Fibroblast of skin of right quadriceps (primary cell): ENCODE results near the gene SCN8A.
A peak's percentile ranks its signal among the peaks of the same experiment; 100 is the strongest.
"Not testable (repeated sequence)": the region's sequence is repeated elsewhere in the genome, so short reads cannot be mapped to it uniquely, and the experiment has no call there.

Experiments
- DNase-seq: peaks from one replicate; pipeline ENCODE4 v3.0.0-alpha.2; 2013

The SCN8A gene

DNA sequence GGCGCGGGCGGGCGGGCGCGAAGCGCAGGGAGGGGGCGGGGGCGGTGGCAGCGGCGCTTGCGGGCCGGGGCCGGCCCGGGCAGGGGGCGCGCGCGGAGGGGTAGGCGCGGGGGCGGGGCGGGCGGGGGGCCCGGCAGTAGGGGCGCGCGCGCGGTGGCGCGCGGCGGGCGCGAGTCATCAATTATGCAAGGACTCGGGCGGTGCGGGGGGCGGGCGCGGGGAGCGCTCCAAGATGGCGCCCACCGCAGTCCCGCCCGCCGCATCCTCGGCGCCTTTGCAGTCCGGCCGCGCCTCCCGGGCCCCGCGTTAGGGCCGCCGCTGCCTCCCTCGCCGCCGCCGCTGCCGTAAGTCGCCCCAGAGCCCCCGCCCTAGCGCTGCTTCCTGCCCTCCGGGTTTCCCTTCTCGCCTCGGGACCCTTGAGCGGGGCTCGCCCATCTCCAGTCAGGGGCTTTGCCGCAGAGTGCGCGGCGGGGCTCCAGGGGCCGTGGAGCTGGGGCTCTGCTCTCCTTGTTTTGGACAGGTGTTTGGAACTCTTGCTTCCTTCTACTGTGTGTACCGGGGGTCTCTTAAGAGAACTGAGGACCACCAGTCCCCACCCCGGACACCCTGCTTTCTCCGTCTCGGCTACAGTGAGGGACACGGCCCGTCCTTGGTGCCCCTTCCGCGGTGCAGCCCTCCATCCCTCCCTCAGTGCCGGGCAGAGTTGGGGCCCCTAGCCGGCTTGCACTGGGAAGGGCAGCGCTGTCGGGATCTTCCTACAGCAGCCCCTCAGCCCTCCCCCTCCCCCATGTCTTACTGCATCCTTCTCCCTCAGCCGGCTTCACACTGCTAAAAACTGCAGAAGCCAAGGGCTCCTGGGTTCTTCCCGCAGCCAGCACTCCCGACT, at the start of gene SCN8A:
Gene SCN8A, plus strand, starts transcription at position 218 of the 886 bp plus-strand sequence. CDS start 71,585 bp downstream, outside the sequence.
- peak; percentile 70 for DNase-seq

DNA sequence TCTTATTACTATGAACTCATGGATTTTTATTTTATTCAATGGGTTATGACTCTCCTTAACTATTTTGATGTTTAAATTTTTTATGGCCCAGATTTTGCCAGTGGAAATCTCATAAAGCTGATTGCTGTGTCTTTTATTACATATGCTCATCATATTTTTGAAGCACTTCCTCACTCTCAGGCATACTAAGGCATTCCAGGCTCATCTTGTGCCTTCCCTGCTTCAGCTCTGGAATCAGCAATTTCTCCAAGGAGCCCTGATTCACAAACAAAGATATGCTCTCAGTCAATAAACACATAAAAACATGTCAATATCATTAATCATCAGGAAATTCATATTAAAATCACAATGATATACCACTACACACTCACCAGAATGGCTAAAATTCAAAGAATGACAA, 44.9 kb upstream of the SCN8A start:
- DNase-seq = no peak

DNA sequence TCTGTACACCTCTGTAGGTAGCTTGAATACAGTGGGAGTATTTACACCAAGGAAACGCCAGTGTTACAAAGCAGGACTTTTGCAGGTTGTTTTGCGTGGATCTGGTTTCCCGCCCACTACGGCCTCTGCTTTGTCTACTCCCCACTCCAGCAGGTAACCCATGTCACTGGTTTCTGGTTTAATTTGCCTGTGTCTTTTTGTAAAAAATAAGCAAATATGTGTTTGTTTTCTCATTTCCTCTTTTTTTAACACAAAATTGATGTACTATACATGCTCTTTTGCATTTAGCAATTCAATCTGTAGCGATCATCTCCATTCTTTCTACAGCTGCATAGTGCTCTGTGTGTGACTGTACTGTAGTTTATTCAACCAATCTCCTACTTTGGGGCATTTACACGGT, 43.4 kb upstream of the SCN8A start:
- no peak for DNase-seq

DNA sequence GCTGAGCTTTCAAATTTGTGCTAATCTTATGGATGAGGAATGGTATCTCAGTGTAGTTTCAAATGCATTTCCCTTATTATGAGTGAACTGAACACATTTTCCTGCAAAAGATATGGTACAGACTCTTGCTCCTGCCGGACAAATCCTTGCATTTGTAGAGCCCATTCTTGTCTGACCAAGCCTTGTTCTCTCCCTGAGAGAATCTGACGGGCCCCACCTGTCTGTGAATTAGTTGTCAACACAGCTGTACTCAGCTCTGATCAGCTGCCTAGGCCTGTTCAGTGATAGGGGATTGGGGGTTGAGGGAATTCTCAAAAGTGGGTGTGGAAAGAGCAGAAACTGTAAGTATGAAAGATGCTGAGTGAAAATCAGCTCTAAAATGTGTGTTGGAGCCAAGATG, 42.8 kb upstream of the SCN8A start:
- no peak for DNase-seq

DNA sequence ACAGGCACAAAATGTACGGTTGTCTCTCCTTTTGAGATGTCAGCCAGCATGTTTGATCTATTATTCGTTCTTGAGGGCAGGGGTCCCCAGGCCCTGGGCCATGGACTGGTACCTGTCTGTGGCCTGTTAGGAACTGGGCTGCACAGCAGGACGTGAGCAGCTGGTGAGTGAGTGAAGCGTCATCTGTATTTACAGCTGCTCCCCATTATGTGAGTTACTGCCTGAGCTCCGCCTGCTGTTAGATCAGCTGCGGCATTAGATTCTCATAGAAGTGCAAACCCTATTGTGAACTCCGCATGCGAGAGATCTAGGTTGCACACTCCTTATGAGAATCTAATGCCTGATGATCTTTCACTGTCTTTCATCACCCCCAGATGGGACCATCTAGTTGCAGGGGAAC, 41.4 kb upstream of the SCN8A start:
- DNase-seq = peak; percentile 54

DNA sequence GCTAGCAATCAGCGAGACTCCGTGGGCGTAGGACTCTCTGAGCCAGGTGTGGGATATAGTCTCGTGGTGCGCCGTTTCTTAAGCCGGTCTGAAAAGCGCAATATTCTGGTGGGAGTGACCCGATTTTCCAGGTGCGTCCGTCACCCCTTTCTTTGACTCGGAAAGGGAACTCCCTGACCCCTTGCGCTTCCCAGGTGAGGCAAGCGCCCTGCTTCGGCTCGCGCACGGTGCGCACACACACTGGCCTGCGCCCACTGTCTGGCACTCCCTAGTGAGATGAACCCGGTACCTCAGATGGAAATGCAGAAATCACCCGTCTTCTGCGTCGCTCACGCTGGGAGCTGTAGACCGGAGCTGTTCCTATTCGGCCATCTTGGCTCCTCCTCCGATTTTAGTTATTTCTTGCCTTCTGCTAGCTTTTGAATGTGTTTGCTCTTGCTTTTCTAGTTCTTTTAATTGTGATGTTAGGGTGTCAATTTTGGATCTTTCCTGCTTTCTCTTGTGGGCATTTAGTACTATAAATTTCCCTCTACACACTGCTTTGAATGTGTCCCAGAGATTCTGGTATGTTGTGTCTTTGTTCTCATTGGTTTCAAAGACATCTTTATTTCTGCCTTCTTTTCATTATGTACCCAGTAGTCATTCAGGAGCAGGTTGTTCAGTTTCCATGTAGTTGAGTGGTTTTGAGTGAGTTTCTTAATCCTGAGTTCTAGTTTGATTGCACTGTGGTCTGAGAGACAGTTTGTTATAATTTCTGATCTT, 22.6 kb upstream of the SCN8A start:
- not testable (repeated sequence) for DNase-seq

DNA sequence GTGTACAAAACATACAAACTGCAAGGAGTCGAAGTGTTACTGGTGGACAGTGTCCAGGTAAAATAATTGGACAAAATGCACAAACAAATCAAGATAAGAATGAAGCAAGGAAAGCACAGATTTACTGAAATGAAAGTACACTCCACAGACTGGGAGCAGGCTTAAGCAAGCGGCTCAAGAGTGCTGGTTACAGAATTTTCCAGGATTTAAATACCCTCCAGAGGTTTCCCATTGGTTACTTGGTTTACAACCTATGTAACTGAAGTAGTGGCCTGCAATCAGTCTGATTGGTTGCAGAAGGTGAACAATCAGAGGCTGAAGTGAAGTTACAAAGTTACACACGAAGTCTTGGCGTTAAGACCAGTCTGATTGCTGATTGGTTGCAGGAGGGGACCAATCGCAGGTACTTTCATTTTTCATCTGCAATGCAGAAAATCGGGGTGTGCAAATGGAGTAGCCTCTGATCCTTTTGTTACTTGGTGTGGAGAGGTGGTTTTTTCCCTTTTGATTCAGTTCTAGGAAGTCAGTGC, 11.6 kb upstream of the SCN8A start:
- no peak for DNase-seq

DNA sequence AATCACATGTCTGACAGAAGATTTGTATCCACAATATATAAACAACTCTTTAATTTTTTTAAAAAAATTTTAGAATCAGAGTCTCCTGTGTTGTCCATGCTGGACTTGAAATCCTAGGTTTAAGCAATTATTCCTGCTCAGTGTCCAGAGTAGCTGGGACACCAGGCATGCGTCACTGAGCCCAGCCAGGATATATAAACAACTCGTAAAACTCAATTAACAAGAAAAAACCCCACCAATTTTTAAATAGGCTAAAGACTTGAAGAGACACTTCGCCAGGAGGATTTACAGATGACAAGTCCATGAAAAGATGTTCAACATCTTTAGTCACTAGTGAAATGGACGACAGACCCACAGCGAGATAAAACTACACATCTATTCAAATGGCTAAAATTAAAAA, 2.0 kb upstream of the SCN8A start:
- DNase-seq = no peak

DNA sequence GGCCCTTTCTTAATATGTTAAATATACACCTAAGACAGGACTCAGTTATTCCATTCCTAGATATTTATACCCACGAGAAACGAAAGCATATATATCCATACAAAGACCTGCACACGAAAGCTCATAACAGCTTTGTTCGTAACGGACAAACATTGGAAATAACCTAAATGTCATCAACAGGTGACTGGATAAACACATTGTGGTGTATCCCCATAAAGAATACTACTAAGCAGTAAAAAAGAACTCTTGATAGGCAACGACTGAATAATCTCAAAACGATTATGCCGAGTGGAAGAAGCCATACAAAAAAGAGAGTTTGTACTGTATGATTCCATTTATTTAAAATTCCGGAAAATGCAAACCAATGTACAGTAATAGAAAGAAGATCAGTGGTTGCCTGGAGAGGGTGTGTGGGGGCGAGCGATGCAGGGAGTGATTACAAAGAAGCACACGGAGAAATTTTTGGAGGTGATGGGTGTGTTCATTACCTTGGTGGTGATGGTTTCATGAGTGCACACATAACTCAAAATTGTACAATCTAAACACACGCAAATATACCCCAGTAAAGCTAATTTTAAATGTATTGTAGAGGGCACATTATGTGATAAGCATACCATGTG, 1.4 kb upstream of the SCN8A start:
- DNase-seq = no peak

DNA sequence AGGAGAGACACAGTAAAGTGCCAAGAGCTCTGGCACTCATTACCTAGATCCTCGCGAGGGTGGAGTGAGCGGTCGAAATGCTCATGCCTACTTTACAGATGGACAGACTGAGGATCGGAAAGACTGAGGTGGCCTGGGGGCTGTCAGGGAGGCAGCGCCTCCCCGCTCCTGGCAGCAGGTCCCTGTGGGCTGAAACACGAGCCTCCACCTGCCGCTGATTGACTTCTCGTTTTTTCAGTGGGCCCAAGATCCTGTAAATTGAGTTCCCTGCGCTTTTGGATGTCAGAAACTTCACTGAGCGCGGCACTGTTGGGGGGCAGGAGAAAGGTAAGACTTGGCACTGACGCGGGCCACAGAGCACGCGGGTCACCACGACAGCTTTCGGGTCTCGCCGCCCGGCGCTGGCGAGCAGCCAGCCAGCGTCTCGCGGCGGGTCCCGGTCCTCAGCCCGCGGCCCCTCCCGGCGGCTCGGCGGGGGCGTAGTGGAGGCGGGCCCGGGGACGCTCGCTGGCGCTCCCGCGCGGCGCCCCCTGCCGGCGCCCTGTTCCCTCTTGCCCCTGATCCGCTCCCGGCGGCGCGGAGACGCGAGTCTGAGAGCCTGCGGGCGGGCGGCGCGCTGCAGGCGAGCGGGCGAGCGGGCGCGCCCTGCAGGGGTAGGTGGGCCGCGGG, 552 bp upstream of the SCN8A start:
- peak; percentile 87 for DNase-seq

DNA sequence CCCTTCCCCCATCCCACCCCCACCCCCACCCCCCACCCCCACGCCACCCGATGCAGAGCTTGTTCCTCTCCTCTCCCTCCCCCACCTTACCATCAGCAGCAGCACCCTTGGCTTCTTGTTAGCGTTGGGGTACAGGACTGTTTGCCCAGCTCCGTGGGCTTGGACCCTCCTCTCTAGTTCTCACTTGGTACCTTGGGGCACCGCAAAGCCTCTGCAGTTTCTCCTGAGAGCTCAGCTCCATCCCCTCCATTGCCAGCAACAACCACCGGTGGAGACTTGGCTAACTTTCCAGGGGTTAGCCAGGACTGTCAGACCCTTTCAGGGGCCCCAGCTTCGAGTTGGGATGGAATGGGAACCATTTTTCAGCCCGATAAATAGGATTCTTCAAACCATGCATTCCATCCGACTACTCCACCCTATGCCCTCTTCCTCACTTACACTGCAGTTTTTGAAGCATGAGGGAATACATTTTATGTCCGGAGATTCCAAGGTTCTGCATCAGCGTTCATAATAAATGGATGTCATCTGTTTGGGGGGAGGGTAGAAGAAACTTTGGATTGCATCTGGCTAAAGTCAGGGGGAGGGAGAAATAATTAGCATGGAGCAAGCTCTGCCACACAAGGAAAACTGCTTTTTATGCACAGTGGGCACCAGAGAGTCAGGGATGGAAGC, 1.1 kb downstream of the SCN8A start:
- peak; percentile 95 for DNase-seq

DNA sequence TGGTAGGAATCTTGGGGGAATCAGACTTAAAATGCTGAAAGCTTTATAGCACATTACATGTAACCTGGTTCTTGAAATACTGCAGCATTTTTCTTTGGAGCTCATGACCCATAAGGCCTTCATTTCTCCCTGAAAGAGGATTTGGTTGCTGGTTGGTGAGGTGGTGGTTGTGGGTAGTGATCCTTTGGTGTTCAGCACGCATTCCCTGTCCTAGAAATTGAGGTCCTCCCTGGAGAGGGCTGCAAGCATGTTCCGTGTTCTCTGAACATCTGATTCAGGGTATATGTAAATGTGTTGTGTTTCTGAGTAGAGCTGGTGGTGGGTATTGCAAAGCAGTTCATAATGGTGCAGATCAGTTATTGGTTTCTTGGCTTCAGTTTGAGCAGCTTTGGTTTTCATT, 2.0 kb downstream of the SCN8A start:
- DNase-seq = no peak

DNA sequence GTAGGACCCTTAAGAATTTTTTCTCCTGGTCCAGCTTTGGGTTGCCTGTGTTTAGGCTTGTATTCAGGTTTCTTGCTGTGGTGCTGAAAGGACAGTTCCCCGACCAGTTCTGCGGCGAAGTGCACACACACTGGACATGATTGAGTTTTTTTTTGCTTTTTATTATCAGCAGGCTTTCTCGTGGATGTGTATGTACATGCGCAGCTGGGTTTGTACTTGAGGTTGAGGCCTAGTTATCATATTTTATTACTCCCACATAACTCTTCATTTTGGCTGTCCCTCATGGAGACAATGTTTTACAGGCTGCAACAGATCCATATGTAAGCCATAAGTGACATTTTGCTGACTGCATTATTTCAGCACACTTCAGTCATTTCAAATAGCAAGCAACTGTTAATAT, 2.5 kb downstream of the SCN8A start:
- peak; percentile 69 for DNase-seq

DNA sequence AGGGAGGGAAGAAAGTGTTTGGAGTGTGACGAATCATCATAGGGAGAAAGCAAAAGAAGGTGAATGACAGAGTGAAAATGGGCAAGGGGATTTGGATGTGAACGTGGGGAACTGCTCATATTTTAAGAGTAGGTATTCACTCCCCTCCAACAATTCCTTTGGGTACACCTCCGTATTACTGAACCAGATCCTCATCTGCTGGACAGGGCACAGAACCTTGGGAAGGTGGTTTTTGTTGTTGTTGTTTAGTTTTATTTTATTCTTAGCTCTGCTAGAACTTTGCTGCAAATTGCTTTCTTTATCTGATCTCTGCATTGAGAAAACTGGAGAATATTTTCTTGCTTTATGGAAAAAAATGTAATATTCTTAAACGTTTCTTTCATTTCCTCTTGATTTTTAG, 7.1 kb downstream of the SCN8A start:
- no peak for DNase-seq

DNA sequence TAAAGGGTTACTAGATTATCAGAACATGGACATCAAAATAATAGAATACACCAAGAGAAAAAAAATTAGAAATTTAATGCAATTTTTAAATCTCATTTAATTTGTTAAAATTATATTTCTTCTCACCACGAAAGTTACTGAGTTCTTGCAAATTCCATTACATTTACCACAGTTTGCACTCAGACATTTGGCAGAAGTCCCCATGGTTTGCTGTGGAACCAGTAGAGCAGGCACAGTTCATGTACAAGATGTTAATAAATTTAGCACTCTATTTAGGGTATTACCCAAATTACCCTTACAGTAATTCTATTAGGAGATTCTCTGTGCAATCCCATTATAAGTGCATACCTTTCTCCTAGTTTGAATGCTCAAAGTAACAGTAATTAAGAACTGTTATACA, 9.7 kb downstream of the SCN8A start:
- no peak for DNase-seq

DNA sequence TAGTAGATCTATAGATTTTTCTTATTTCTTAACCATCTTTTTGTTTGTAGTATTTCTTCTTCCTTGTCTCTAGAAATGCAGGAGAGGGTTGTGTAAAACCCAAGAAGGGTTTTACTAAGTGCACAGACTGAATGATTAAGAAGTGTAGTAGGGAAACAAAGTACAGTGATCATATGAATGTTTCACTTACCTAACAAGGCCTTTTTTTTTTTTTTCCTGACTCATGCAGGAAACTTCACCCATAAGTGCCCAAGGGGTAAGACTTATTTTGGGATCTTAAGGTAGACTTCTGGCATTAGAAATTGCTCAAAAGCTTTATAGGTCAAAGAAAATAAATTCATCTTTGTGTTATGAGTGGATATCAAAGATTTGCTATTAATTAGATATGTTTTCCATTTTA, 10.2 kb downstream of the SCN8A start:
- no peak for DNase-seq

DNA sequence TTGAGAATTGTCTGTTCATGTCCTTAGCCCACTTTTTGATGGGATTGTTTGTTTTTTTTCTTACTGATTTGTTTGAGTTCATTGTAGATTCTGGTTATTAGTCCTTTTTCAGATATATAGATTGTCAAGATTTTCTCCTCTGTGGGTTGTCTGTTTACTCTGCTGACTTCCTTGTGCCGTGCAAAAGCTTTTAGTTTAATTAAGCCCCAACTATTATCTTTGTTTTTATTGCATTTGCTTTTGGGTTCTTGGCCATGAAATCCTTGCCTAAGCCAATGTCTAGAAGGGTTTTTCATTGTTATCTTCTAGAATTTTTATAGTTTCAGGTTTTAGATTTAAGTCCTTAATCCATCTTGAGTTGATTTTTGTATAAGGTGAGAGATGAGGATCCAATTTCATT, 14.9 kb downstream of the SCN8A start:
- not testable (repeated sequence) for DNase-seq

DNA sequence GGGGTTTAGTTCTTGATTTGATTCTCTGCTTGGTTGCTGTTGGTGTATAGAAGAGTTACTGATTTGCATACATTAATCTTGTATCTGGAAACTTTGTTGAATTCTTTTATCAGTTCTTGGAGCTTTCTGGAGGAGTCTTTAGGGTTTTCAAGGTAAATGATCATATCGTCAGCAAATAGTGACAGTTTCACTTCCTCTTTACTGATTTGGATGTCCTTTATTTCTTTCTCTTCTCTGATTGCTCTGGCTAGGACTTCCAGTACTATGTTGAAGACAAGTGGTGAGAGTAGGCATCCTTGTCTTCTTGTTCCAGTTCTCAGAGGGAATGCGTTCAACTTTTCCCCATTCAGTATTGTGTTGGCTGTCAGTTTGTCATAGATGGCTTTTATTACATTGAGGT, 16.2 kb downstream of the SCN8A start:
- DNase-seq = not testable (repeated sequence)

DNA sequence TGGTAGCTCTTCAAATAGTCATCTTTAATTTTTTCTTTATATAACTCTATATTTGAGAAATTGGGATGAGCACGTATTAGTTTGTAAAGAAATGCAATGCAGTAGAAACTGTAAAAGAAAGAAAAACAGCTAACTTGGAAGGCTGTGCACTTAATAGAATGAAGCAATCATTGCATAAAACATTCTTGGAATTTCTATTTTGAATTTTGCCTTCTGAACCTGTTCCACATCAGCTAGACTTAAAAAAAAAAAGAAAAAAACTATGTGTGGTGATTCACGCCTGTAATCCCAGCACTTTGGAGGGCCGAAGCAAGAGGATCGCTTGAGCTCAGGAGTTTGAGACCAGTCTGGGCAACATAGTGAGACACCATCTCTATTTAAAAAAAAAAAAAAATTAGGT, 29.4 kb downstream of the SCN8A start:
- peak; percentile 76 for DNase-seq

DNA sequence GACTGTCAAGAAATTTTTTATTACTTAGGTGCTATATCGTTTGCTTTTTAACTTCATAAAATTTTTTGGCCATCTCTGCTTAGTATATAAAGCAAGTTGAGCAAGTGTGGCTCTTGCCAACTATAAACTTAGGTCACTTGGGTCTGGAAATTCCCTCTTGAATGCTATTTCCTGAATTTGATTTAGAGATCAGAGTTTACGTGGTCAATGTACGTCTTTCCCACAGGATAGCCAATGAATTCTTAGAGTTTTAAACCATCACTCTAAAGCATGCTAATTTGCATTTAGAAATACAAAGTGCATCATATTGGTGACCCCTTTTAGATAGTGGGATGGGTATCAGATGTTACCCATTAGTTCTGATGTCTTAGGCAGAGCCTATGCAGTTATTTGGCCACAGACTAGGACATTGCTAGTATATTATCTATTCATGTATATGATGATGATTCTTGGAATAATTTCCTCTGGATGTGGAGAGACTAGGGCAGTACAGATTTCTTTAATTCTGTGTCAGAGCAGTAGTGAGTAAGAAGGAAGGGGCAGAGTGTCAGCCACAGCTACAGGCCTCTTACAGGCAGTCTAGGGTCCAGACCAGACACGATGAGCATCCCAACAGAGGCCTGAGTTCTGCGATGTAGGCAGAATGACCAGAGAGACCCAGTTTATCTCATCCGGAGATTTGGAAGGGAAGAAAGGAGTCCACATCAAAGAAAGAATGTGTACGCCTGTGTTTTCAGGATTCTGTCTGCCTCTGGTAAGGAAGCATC, 30.3 kb downstream of the SCN8A start:
- DNase-seq = peak; percentile 62

DNA sequence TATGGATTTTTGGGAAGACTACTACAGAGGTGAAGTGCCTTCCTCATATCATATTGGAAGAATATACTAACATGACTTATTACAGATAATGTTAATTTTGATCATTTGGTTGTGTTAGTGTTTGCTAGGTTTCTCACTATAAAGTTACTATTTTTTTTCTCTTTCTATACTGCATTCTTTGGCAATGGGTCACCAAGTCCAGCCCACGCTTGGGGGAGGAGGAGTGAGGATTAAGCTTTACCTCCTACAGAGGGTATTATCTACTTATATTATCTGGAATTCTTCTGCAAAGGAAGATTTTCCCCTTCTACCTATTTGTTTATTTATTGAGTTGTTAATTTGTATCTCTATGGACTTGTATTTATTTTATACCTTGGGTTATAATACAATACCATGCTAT, 31.5 kb downstream of the SCN8A start:
- peak; percentile 74 for DNase-seq

DNA sequence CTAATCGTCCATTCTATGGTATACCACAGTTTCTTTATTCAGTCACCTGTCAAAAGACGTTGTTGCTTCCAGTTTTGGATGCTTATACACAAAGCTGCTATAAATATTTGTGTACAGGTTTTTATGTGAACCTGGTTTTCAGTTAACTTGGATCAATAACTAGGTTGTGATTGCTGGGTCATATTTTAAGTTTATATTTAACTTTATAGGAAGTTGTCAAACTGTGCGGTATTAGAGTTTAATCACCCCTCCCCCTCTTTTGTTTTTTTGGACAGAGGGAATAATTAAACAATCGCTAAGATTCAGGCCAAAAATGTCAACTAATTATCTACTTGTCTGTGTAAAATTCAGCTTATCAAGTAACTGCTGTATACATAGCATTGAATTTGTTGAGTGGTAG, 34.3 kb downstream of the SCN8A start:
- DNase-seq = no peak
